ENCODE results near the gene AGBL1.
"Not testable (repeated sequence)": the region's sequence is repeated elsewhere in the genome, so short reads cannot be mapped to it uniquely, and the experiment has no call there.

The AGBL1 gene

DNA sequence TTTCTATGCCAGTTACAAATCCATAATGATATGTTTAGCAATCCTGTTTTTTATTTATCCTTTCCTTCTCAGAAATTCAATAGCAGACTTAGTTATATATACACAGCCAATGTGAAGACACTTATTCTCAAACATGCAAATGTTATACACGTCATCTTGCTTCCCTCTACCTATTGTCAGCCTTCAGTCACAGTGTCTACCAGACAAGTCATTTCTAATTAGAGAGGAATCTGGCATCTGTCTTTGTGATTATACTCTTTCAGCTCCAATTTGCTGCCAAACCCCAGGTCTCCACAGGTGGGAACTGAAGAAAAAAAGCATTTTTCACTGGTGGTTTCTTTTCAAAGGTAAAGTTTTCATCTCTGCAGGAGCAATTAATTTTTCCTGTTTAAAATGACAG lies 793.1 kb downstream of the AGBL1 start:
- no peak for DNase-seq (ENCODE audit: low read depth)

DNA sequence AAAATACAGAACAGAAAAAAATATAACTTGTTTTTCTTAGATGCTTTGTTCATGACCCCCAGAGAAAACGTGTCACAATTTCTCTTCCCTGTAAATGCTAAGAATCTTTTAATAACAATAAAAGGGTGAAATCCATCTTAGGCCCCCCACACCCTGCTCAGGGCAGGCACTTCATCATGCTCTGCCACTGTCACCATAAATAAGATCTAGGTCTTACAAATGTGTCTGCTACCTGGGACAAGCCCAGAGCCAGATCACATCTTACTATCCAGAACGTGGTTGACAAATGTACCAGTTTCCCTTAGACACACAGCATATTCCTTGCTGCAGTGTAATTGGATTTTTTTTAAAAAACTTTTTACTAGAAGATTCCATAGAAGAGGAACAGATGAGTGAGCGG lies 795.4 kb downstream of the AGBL1 start:
- no peak for DNase-seq (ENCODE audit: low read depth)

DNA sequence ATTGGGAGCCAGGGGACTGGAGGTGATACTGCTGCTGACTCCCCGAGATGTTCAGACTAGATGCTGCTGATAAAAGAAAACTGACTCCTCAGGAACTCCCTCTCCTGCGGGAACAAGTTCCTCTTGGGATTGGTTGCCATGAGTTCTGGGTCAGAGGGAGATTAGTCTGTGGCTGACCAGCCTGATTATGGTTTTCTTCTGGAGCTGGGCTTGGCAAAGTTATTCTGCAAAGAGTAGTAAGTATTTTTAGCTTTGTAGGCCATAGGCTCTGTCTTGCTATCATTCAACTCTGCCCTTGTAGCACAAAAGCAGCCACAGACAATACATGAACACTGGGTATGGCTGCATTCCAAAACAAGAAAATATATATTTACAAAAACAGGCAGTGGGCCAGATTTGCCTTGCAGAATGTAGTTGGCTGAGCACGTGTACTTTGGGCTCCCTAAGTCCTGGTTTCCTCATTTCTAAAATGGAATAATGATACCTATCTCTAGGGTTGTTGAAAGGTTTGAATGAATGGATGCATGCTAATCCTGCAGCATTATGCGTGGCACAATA lies 796.8 kb downstream of the AGBL1 start:
- no peak for DNase-seq (ENCODE audit: low read depth)

DNA sequence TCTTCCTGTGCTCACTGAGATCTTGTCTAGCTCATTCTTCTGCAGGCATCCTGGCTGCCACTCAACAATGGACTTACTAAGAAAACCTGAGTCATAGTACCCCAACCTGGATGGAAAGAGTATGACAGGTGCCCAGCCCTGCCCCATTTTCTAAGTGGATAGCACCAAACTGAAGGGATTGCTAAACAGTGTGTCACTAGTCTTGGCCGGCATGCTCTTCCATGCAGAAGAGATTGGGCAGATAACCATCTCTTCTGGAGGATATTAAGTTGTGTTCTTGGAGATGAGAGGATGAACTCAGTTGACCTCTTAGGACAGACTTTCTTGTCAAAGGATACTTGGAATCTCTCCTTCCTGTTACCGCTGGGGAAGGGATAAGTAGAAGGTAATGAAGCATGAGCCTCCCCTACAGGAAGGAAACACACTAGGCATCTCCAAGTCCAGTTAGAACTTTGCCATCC lies 797.5 kb downstream of the AGBL1 start:
- no peak for DNase-seq (ENCODE audit: low read depth)

DNA sequence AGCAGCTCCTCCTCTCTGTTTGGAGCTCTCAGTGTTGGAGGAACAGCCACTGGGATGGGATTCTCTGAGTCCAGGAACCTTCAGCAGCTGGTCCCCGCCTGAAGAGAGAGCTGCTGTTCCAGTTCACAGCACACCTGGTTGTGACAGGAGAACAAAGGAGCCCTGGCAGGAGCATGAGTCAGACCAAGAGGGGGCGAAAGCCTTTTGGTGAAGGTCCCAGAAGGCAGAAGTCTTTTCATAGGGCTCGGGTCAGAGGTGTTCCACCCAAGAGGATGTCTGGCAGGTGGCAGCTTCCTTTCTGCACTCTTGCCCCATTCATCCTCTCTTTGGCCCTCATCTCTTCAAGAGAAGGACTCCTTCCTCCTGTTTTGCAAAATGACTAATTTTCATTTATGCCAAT lies 799.2 kb downstream of the AGBL1 start:
- not testable (repeated sequence) for DNase-seq (ENCODE audit: low read depth)

DNA sequence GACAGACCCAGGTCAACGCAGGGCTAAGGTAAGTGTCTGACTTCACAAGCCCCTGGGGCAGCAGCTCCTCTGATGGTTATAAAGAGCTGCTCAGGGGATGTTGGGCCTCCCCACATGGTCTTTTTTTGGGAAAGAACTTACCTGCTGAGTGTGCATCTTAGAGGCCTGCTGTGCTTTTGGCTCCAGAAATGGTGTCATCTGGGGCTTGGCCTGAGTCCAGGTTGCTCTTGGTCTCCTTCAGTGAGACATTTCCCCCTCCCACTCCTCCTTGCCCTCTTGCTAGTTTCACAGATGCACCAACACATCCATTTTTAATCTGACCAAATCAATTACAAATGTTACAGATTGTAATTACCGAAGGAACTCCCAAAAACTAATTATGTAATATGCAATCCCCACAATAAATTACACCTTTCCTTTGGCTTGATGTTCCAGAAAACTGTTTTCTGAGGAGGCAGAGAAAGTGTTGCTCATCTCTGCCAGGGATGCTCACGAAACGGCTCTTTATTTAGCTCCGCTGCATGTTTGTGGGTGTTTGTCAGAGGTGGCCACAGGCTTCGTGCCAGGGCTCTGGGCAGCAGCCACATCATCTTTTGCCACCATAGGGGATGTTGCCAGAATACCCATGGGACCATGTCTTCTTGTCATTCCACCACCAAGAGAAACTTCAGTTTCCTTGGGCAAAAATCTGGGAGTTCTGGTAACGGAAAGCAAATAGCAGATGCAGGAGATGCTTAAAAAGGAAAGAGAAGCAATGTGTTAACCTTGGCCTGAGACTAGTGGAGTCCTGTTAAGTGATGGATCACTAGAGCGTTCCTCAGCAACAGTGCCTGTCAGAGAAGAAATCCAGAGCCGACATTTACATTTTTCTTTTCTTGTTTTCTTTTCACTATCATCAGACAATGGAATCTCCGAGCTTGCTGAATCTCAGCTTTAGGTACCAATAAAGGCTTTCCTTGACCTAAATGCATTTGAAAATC lies 799.9 kb downstream of the AGBL1 start:
- DNase-seq (ENCODE audit: low read depth), result no peak

DNA sequence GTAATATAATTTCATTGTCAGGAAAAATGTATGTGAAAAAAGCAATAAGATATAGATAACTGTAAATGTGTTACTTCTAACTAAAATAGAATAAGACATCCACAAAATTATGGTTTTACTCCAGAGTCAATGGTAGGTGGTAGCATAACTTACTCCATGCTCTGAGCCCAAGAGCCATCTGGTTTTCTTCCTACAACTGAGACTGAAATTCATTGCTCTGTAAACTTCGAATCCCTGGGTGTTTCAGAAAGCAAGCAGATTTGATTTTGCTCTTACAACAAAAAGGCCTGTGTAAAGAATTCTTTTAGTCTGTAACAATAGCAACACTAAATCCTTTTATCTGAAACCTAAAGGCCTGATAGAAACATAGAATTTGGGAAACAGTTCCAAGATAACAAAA lies 805.9 kb downstream of the AGBL1 start:
- DNase-seq (ENCODE audit: low read depth), result no peak

DNA sequence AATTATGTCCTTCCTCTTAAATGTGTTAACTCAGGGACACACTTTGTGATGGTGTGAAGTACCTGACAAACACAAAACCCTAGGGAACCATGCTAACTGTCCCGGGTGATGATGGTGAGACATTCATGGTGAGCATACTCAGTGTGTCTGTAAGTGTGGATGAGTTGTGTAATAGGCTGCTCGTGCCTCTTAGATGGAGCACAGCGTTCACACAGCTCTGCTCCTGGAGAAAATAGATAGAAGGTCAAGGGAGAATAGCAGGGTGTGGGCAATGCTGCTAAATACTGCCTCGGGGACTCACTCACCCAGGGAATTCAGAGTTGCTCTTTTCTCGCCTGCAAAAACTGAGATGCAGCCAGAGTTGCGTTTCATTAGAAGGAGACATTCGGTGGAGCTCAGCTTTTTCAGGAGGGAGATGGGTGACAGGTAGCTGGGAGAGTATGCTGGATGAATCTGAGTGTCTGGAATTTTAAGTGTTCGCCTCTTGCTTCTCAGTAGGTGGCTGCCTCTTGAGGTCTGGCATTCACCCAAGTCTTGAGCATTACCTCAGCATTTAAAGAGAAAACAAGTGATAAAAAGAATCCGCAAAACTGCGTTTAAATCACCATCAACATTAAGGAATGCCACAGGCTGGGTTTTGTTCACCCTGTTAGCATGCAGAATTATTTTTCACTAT lies 813.2 kb downstream of the AGBL1 start:
- no peak for DNase-seq (ENCODE audit: low read depth)

DNA sequence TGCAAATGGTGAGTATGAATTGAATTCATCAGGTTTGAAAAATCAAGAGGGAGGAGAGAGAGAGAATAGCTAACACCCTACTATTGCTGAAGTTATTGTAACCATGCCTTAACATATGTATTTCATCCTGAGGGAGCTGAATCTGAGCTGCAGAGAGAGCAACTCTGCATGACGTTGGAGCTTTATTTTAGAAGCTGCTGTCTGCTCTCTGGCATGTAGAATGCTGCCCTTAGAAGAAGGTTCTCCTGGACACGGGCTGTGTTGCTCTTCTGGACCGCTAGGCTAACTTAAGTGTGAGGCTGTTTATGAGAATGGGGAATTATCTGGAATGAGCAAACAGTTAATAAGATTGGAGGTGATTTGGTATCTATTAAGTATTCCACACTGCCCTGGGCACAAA lies 814.6 kb downstream of the AGBL1 start:
- DNase-seq (ENCODE audit: low read depth), result no peak

DNA sequence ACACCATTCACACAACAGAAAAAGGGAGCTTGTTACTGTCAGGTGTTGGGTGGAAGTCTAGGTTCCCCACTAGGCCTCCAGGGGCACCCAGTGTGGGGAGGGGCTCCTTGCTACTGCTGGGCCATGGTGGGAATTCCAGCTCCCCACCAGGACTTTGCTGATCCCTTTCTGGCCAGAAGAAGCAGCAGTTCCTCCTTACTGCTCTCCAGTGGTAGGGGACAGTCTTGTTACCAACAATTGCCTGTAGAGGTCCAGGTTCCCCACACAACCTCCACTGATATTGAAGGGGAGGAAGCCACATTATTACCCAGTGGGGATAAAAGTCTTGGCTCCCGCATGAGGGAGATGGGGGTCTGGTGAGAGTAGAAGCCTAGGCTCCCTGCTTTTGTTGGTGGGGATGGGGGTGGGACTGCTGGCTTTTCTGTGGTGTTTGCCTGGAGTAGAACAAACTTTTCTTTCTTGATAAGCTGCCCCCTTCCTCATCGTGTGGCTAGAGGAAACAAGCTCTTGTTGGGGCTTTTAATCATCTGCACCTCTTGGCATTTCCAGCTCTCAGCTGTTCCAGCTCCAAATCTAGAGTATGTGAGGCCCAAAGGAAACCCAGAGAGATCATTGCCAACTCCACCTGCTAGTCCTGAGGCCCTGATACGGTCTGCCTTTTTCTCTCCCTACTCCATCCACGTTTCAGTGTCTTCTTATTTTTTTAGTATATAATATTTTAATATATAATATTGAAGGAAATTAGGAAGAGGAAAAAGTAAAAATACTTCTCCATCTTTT lies 824.2 kb downstream of the AGBL1 start:
- DNase-seq (ENCODE audit: low read depth), result no peak

DNA sequence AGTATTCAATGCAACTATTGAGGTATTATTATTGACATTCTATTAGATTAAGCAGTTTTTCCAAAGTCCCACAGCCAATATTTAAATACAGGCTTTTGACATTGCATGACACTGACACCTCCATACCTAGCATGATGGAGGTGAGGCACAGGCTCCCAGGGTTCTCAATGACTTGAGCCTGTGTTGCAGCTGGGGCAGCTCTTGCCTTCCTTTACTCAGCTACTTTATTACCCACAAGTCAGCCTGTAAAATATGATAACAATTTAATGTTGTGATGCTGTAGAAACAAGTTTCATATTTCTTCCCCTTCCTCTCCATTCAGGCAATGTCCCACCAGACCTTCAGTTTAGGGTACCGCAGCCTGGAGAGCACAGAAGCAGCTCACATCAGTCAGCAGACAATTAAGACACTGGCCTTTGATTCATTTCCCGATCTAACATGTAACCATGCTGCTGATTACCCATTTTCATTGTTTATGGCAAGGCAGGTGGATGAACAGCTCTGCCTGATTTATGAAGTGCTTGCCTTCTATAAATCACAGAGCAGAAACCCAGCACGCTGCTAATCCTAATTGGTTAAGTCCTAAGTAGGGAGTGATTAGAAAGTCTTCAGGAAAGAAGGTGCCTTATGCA lies 826.1 kb downstream of the AGBL1 start:
- DNase-seq (ENCODE audit: low read depth), result no peak

DNA sequence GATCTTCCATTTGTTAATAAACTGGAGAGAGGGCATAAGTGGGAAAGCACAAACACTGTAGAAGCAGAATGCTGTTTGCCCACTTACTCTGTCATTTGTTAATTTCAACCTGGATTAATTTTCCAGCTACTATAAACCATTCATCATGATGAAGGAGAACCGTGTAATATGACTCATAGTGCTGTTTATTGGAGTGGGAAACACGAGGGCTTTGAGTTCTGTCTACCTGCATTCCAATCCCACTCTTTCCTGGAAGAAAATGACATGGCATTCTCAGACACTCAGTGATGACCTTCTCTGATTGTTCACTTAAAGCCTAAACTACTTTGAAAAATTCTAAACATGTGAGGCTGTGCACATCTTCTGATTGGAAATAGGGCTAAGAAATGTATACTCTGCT lies 826.7 kb downstream of the AGBL1 start:
- DNase-seq (ENCODE audit: low read depth), result no peak

DNA sequence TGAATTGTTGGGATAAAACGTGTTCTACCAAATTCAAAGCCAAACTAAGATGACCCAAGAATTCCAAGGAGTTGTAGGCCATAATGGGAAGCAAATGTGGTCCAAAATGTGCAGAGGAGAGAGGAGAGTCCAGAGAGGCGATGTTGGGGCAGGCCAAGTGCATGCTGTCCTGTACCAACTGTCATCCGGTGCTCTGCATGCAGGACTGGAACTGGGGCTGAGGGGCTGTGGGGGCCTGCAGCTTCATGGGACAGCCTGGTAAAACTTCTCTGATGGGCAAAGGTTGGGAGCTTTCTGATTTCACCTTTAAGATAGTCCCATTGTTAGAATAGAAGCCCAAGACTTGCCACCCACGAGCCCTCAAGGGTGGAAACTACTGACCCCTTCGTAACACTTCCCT lies 831.4 kb downstream of the AGBL1 start:
- DNase-seq (ENCODE audit: low read depth), result no peak

DNA sequence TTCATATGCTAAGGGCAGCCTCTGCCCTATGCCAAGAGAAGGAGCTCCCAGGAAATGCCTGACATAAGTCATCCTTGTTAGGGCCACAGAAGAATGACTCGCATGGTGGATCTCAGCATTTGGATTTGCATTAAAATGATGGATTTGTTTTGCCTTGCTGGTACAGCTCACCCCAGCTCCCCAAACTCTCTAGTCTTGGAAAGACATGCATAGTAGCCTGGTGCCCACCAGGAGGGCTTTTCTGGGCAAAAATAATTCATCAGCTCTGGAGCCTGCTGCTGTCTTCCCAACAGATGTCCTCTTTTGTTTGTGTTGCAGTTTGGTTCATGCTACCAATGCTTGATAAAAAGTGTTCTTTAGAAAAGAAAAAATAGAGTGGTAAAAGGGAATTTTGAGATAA lies 833.0 kb downstream of the AGBL1 start:
- DNase-seq (ENCODE audit: low read depth), result no peak

DNA sequence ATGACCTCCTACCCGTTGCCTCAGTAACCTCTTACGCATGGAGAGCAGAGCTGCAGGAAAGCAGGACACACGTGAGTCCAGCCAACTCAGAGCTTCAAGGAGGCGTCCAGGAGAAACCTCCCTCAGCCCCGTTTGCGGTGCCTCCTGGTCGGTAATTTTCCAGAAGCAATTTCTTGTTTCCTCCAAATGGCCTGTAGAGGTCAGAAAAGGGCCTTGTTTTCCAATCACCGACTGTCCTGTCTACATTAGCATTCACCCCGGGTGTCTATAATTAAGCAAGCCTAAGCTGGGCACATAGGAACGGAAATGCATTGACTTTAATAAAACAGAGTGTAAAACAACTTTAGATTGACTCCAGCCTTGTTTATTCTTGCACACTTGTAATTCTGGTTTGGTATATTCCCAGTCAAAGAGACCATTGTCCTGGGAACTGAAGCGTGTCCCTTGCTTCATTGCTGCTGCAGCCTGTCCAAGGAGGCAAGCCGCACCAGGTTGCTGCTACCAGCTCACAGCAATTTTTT lies 836.2 kb downstream of the AGBL1 start:
- DNase-seq (ENCODE audit: low read depth), result no peak

DNA sequence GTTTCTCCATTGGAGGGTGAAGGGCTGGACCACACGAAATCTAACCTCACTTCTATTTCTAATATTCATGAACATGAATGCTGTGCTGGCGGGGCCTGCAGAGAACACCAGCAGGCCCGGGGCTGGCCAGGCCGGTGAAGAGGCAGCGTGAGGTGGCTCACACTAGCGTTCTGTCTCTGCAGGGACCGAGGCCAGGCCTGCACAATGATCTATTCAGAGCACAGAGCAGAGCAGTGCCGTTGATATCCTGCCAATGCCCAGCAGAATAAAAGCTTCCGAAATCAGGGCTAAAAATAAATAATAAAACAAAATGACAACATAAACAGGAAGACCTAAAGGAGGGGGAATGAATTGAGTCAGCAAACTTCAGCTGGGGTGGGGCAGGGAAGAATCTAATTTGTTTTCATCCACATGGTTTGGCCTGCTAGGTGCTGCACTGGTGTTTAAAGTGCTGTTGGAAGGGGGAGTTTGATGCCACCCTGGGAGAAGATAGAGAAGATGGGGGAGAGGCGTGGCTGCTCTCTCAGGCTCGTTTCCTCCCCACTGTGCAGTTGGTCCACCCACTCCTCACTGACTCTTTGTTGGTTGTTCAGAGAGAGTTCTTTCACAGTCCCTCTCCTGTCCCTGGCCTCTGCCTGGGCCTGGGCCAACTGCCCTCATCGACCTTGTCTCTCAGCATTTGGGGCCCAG lies 837.1 kb downstream of the AGBL1 start:
- no peak for DNase-seq (ENCODE audit: low read depth)

DNA sequence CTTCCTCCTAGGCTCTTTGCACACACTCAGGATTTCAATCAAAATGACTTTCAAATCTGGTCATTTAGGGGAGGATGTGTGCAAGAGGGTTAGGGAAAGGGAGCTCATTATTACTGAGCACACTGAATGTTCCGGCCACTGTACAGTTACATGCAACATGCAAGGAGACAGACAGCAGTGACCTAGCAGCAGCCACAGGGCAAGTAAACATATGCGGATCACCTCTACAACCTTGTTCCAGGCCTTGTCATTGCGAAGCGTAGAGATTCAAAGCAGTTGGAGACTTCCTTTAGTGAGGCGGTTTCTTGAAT lies 837.6 kb downstream of the AGBL1 start:
- DNase-seq (ENCODE audit: low read depth), result no peak

DNA sequence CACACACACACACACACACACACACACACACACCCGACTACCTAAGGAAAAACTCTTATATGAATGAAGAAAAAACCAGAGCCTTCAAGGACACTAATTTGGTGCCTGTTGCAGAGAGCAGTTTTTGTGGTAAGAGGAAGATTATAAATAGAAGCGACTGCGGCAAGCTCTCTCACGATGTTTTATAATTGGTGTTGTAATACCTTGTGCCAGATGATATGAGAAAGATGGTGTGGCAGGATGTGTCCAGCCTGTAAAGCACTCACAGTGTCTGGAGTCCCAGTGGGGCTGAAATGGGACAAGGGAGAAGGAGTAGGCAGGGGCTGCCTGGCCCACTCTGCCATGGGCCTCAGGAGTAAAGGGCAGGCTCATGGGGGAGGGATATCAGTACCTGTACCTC lies 839.9 kb downstream of the AGBL1 start:
- DNase-seq (ENCODE audit: low read depth), result no peak

DNA sequence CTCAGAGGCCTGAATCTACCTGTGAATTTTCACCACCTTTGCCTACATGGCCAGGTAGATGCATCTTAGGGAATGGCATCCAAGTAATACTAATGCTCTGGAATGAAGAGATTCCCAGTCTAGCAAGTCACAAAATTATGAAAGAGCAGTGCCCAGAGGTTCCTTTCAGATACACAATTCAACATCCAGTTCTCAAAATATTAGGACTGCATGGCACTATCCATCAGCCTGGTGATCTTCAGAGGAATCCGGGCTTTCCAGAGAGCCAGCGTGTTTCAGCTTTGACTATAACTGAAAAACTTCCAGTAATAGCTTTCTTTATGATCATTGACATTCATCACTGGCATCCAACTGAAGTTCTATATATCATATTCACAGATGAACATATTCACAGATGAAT lies 849.8 kb downstream of the AGBL1 start:
- DNase-seq (ENCODE audit: low read depth), result no peak

DNA sequence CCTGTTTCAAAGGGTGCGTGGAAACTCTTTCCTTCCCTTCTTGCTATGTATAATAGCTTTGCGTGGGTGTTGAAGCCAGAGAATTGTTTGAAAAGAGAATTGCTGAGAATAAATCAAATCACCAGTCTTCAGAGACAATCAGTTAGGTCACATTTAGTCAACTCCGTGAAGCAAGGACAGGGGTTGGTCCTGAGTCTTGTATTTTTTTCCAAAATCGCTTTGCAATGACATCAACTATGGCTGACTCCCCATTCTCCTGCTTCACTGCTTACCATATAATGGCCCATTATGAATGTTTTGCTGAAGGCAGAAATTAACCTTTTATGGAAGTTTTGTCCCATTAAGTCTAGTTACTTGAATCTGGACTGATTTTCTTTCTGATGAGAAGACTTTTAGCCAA lies 852.8 kb downstream of the AGBL1 start:
- no peak for DNase-seq (ENCODE audit: low read depth)

DNA sequence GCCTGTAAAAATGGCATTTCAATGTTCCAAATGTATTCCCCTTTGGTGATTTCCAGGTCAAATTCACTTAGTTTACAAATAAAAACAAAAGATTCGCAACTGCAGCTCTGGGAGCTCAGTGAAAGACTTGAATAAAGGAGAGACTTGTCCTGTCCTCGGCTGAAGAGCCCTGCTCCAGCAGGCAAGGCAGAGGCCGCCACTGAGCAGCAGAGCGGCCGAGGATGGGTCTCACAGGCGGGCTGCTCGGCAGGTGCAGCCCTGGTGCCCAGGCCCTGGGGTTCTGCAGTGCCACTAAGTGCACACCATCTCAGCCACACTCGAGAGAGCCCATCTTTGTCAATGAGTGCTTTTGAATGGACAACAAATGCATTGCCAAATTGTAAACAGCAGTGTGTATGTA lies 856.2 kb downstream of the AGBL1 start:
- DNase-seq (ENCODE audit: low read depth), result no peak

Measured in stimulated activated CD8-positive, alpha-beta memory T cell treated with anti-CD3 and anti-CD28 coated beads, Interleukin-12 subunit alpha, Interleukin-12 subunit beta, amount 100 ng/mL, for 4 hours (primary cell).